Fibroblast of pulmonary artery (primary cell): Measurements from ENCODE around the gene UBAC1.

Experiments
- DNase-seq: peaks from one replicate; pipeline ENCODE4 v3.0.0-alpha.2; 2010; ENCODE audit warnings: low read depth
- H3K4me3 ChIP-seq: replicated peaks from 2 replicates; pipeline ENCODE4 v1.5.1; 2011; ENCODE audit warnings: low read depth, mild to moderate bottlenecking, control low read depth, low read length, moderate library complexity
- CTCF ChIP-seq: IDR thresholded peaks from 2 replicates; pipeline ENCODE4 v1.5.1; 2011; ENCODE audit warnings: mild to moderate bottlenecking, control low read depth, low read length, inconsistent platforms; ENCODE audit errors: missing control alignments

Gene UBAC1

GRCh38 chr9:135989722-135990467 is 28.7 kb upstream of the UBAC1 start:
- TF ChIP-seq CTCF = no peak
- no peak for DNase-seq
- H3K4me3 ChIP-seq = no peak overlapping the region

DNA sequence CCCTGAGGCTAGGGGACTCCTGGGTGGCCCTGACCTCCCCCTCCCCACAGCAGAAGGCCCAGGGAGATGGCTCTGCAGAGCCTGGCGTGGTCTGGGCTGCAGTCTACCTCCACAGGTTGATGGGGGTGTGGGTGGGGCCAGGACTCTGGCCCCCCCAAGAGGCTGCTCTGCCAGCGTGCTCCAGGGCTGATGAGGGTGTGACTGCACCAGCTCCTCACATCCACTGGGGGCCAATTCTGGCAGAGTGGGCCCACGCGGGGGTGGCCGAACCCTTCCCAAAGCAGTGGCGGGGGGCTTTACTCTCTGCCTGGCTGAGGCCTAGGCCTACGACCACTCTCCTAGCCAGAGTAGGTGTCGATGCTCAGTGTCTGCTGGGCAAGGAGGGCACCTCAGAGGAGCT is 28.0 kb upstream of the UBAC1 start:
- H3K4me3 ChIP-seq = no peak overlapping the region
- no peak for DNase-seq
- no peak for TF ChIP-seq CTCF

DNA sequence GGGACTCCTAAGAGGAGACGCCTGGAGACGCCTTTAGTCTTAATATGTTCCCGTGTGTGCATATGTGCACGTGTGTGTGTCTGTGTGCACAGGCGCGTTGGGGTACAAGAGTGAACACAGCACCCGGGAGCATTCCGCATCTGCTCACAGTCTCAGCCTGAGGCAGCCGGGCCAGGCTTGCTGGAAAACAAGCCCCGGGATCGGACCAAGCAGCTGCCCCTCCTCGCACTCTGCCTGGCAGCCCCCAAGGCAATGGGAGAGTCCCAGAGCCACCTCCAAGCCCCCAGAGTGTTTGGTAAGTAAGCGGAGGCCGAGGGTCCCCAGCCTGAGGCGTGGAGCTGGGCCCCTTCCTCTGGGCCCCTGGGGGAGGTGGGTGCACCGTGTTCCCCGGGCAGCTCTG is 27.3 kb upstream of the UBAC1 start:
- no peak overlapping the region for H3K4me3 ChIP-seq
- DNase-seq = no peak
- TF ChIP-seq CTCF = no peak

GRCh38 chr9:135987838-135988404 is 26.7 kb upstream of the UBAC1 start:
- TF ChIP-seq CTCF = no peak
- DNase-seq = no peak
- H3K4me3 ChIP-seq = no peak overlapping the region

- H3K4me3 ChIP-seq = no peak overlapping the region
- no peak for TF ChIP-seq CTCF
- no peak for DNase-seq
Measured at GRCh38 chr9:135986605-135987004, 25.4 kb upstream of the UBAC1 start.

DNA sequence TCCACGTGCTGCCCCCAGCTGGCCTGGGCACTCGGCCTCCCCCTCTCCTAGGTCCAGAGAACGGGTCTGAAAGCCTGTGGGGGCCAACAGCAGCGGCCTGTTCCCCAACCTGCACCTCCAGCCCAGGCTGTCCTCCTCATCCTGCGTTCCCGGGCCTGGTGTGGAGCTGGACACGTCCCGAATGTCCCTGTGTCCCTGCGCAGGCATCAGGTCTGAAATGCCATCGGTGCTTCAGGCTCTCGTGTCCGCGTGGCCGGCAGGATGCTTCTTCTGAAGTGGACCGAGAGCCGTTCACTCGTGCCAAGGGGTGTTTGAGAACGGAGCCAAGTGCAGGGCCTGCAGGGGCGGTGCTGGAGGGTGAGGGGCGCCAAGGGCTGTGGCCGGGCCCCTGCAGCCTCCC is 24.7 kb upstream of the UBAC1 start:
- DNase-seq = no peak
- no peak for TF ChIP-seq CTCF
- no peak overlapping the region for H3K4me3 ChIP-seq

DNA sequence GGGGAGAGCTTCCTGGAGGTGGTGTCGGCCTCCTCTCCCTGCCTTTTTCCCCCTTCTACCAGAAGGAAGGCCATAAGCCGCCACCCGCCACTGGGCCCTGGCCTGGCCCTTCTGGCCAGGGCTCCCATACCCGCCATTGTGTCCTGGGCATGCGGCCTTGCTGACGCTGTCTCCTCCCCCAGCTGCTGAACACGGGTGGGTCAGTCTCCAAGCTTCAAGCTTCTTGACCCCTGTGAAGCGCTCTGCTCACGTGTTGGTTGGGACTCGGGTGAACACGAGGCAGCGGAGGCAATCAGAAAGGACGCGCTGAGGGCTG is 24.2 kb upstream of the UBAC1 start:
- DNase-seq = no peak
- H3K4me3 ChIP-seq = no peak overlapping the region
- TF ChIP-seq CTCF = no peak
